ENCODE data around the gene STX18.
"Not testable (repeated sequence)": the region's sequence is repeated elsewhere in the genome, so short reads cannot be mapped to it uniquely, and the experiment has no call there.

Gene STX18

DNA sequence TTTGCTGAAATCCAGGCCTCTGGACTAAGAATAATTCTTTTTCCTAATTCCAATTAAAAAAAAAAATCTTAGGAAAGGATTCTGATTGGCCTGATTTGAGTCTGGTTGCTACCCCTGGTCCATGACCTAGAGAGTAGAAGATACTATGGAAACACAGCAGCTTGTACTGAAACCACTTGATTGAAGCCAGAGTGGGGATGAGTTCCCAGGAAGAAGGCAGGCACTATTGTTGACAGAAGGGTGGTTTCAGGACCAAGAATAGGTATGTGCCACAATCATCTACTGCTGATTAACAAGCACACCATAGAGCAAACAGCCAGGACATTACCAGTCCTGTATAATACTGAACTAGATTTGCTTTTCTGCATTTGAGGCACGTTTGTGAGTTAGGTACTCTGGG lies 29.6 kb downstream of the STX18 start:
- DNase-seq (ENCODE audit: low spot score in 2 of 2) (no peak), ATAC-seq (ENCODE audit: low read depth) (no peak)
- Mint-ChIP-seq H3K4me3 (no peak overlapping the region), H3K9me3 (peaks cover 3% of the 10 kb centered on the region), H3K36me3 (peaks cover 16% of the 10 kb centered on the region), H3K4me1 (peaks cover 8% of the 10 kb centered on the region), H3K27ac (no peak overlapping the region), H3K27me3 (no peaks in the 10 kb centered on the region)

DNA sequence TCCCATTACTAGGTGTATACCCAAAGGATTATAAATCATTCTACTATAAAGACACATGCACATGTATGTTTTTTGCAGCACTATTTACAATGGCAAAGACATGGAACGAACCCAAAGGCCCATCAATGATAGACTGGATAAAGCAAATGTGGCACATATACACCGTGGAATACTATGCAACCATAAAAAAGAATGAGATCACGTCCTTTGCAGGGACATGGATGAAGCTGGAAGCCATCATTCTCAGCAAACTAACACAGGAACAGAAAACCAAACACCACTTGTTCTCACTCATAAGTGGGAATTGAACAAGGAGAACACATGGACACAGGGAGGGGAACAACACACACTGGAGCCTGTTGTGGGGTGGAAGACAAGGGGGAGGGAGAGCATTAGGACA lies 31.2 kb downstream of the STX18 start:
- not testable (repeated sequence) for H3K27ac Mint-ChIP-seq; ATAC-seq (ENCODE audit: low read depth); H3K27me3 Mint-ChIP-seq; DNase-seq (ENCODE audit: low spot score in 2 of 2); H3K9me3 Mint-ChIP-seq; H3K4me1 Mint-ChIP-seq; H3K4me3 Mint-ChIP-seq
- peaks cover 21% of the 10 kb centered on the region for H3K36me3 Mint-ChIP-seq

DNA sequence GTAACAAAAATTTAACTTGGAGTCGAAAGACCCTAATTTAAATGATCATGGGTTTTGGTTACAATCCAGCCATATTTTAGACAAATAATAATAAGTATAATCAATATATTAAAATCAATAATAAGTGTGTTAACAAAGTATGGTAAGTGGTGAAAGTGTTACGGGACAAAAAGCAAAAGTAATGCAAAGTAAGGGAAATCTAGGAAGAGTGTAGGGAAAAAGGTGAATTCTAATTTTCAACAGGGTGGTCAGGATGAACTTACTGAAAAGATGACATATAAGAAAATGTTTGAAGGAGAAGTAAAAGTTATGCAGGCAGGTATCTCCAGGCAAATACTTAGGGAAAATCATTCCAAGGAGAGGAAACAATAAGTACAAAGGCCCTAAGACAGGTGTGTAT lies 32.3 kb downstream of the STX18 start:
- H3K36me3 Mint-ChIP-seq: peaks cover 25% of the 10 kb centered on the region
- DNase-seq (ENCODE audit: low spot score in 2 of 2) (no peak), ATAC-seq (ENCODE audit: low read depth) (no peak)
- peaks cover 3% of the 10 kb centered on the region for H3K9me3 Mint-ChIP-seq
- no peaks in the 10 kb centered on the region for H3K27me3 Mint-ChIP-seq
- H3K4me1 Mint-ChIP-seq: peaks cover 12% of the 10 kb centered on the region
- H3K4me3 Mint-ChIP-seq: no peak overlapping the region
- no peak overlapping the region for H3K27ac Mint-ChIP-seq

DNA sequence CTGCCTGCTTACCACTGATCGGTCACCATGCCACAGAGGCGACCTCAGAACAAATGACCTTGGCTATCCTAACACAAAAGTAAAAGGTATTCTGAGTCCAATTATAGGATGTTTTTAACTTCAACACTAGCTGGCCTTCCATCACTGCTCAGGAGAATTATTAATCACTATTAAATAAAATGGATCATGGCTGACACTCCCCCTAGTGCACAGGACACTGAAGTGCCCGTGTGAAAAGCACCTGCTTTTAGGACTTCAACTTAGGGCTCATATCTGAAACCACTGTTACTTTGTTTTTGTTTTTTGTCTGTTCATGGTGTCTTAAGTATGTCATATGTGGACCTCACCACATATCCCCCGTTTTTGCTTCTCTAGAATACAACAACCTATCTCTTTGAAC lies 33.9 kb downstream of the STX18 start:
- H3K36me3 Mint-ChIP-seq: peaks cover 25% of the 10 kb centered on the region
- H3K27ac Mint-ChIP-seq: no peak overlapping the region

DNA sequence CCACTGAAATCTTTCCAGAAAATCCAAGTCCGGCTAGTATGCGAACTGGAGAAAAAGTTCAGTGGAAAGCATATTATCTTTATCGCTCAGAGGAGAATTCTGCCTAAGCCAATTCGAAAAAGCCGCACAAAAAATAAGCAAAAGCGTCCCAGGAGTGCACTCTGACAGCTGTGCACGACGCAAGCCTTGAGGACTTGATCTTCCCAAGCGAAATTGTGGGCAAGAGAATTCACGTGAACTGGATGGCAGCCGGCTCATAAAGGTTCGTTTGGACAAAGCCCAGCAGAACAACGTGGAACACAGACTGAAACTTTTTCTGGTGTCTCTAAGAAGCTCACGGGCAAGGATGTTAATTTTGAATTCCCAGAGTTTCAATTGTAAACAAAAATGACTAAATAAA lies 34.4 kb downstream of the STX18 start:
- H3K4me1 Mint-ChIP-seq: peaks cover 16% of the 10 kb centered on the region
- no peak overlapping the region for H3K4me3 Mint-ChIP-seq
- no peak overlapping the region for H3K27ac Mint-ChIP-seq
- peaks cover 25% of the 10 kb centered on the region for H3K36me3 Mint-ChIP-seq
- peaks cover 3% of the 10 kb centered on the region for H3K9me3 Mint-ChIP-seq
- DNase-seq (ENCODE audit: low spot score in 2 of 2) (no peak), ATAC-seq (ENCODE audit: low read depth) (no peak)
- H3K27me3 Mint-ChIP-seq: no peaks in the 10 kb centered on the region

More for the DNA sequence above, 33.9 kb downstream of the STX18 start:
- H3K4me3 Mint-ChIP-seq: no peak overlapping the region
- H3K27me3 Mint-ChIP-seq: no peaks in the 10 kb centered on the region
- ATAC-seq (ENCODE audit: low read depth) (peak; percentile 39), DNase-seq (ENCODE audit: low spot score in 2 of 2) (no peak)
- peaks cover 12% of the 10 kb centered on the region for H3K4me1 Mint-ChIP-seq
- peaks cover 3% of the 10 kb centered on the region for H3K9me3 Mint-ChIP-seq

DNA sequence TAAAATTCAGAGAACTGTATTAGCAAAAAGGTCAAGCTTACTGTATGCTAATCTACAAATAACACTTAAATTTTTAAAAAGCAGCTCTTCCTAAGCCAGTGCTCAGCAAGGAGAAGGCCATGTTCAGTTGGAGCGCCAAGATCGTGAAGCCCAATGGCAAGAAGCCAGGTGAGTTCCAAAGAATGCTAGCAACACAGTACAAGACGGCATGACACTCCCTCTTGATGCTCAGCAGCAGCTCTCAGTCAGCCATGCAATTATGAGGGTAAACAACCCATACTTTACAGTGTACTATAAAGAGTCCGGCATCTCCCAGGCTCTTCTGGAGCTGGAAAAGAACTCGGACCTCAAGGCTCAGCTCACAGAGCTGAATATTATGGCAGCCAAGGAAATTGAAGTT lies 34.9 kb downstream of the STX18 start:
- Mint-ChIP-seq H3K4me1 (peaks cover 16% of the 10 kb centered on the region), H3K27ac (no peak overlapping the region), H3K36me3 (peaks cover 25% of the 10 kb centered on the region), H3K27me3 (no peaks in the 10 kb centered on the region), H3K9me3 (peaks cover 3% of the 10 kb centered on the region), H3K4me3 (no peak overlapping the region)
- DNase-seq (ENCODE audit: low spot score in 2 of 2) (no peak), ATAC-seq (ENCODE audit: low read depth) (no peak)

DNA sequence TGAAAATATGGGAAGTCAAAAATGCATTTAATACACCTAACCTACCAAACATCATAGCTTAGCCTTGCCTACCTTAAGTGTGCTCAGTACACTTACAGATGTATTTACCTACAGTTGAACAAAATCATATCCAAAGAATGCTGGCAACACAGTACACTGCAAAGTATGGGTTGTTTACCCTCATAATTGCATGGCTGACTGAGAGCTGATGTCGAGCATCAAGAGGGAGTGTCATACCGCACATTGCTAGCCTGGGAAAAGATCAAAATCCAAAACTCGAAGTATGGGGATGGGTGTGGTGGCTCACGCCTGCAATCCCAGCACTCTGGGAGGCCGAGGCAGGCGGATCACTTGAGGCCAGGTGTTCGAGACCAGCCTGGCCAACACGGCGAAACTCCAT lies 36.6 kb downstream of the STX18 start:
- peaks cover 14% of the 10 kb centered on the region for H3K4me1 Mint-ChIP-seq
- not testable (repeated sequence) for H3K9me3 Mint-ChIP-seq, H3K27me3 Mint-ChIP-seq

DNA sequence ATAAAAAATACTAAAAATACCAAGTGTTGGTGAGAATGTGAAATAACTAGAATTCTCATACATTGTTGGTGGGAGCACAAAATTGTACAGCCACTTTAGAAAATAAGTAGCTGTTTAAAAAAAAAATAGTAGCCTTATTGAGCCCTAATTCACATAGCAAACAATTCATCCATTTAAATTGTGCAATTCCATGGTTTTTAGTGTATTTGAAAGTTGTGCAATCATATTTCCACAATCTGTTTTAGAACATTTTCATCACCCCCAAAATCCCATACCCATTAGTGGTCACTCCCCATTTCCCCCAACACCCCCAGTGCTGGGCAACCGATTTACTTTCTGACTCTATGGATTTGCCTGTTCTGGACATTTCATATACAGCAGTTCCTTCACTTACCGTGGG lies 37.1 kb downstream of the STX18 start:
- peaks cover 19% of the 10 kb centered on the region for H3K36me3 Mint-ChIP-seq
- H3K27ac Mint-ChIP-seq: no peak overlapping the region
- H3K4me3 Mint-ChIP-seq: no peak overlapping the region
- no peak for ATAC-seq (ENCODE audit: low read depth)
- H3K4me1 Mint-ChIP-seq: peaks cover 12% of the 10 kb centered on the region
- H3K9me3 Mint-ChIP-seq: no peaks in the 10 kb centered on the region
- no peaks in the 10 kb centered on the region for H3K27me3 Mint-ChIP-seq
- DNase-seq (ENCODE audit: low spot score in 2 of 2): no peak

More for the DNA sequence above, 36.6 kb downstream of the STX18 start:
- not testable (repeated sequence) for DNase-seq (ENCODE audit: low spot score in 2 of 2); H3K27ac Mint-ChIP-seq; H3K4me3 Mint-ChIP-seq; ATAC-seq (ENCODE audit: low read depth)
- peaks cover 22% of the 10 kb centered on the region for H3K36me3 Mint-ChIP-seq

DNA sequence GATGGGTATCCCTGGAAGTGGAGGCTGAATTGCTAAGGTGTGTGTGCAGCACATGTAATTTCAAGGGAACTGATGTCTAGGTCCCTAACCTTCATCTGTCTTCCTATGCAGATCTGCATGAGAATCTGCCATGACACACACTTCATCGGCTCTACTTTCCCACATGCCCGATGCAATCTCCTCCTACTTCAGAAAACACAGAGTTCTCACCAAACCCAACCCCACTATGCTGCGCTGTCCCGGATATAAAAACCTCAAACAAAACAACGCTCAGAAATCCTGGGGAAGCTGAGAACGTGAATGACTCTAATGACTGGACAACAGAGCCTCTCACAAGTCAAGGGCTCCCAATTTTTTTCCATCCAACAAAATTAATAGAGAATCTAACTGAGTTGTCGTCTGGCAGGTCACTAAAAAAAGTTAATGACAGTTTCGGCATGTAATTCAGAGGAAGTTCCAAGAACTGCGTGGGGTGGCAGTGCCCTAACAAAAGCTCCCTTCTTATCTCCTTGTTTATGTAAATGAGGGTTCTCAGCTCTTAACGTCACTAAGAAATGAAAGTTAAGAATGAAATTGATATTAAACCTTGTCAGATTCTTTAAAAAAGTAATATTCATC lies 39.0 kb downstream of the STX18 start:
- Mint-ChIP-seq H3K9me3 (no peaks in the 10 kb centered on the region), H3K4me1 (peaks cover 11% of the 10 kb centered on the region), H3K27me3 (no peaks in the 10 kb centered on the region), H3K4me3 (peak overlapping the region; percentile 24), H3K36me3 (peaks cover 9% of the 10 kb centered on the region), H3K27ac (no peak overlapping the region)
- ATAC-seq (ENCODE audit: low read depth): peak; percentile 64
- DNase-seq (ENCODE audit: low spot score in 2 of 2): no peak

DNA sequence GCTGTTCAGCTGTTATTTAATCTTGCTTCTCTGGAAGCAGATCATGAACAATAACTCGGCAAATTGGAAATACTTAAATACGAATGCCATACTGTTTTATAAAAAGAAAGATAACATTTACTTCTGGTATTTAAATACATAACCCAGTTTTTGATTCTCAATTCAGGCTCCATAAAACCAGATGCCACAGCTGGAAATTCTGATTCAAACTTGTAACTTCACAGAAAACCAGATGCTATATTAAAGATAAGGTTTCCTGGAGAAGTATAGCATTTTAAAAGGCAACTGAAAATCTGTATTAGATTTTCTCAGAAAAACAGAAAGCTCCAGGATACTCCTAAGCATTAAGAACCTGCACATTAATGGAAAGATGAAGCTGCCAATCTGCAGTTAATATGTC lies 40.2 kb downstream of the STX18 start:
- ATAC-seq (ENCODE audit: low read depth) (no peak), DNase-seq (ENCODE audit: low spot score in 2 of 2) (no peak)
- no peak overlapping the region for H3K4me3 Mint-ChIP-seq
- peaks cover 11% of the 10 kb centered on the region for H3K4me1 Mint-ChIP-seq
- no peaks in the 10 kb centered on the region for H3K27me3 Mint-ChIP-seq
- H3K36me3 Mint-ChIP-seq: peaks cover 10% of the 10 kb centered on the region
- no peak overlapping the region for H3K27ac Mint-ChIP-seq
- no peaks in the 10 kb centered on the region for H3K9me3 Mint-ChIP-seq

DNA sequence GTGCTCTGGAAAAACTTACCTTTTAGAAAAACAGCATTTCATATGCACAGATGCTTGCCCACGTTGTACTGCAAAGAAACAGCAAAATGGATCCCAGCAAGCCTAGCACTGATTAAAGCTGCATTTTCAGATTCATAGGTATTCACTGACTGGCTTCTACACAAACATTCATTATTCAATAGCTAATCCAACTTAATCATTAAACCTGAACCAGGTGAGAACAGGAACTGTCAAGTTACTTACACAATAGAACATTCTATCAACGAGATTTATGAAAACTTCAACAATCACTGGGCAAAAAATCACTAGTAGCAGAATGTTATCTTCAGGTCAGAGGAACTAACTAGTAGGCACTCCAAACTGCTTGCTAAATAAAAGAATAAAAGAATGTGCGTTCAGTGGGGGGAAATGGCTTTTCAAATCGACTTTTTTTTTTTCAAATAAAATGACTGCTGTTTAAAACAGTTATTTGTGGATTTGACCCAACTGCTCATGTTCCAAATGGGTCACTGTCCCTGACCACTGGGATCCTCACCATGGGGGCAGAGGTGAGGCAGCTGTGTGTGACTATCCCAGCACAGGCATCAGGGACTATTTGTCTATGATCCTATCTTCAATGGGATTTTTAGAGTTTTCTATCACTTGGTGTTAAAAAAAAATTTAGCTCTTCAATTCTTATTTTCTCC lies 42.3 kb downstream of the STX18 start:
- no peak for ATAC-seq (ENCODE audit: low read depth)
- Mint-ChIP-seq H3K4me3 (no peak overlapping the region), H3K27me3 (no peaks in the 10 kb centered on the region)

DNA sequence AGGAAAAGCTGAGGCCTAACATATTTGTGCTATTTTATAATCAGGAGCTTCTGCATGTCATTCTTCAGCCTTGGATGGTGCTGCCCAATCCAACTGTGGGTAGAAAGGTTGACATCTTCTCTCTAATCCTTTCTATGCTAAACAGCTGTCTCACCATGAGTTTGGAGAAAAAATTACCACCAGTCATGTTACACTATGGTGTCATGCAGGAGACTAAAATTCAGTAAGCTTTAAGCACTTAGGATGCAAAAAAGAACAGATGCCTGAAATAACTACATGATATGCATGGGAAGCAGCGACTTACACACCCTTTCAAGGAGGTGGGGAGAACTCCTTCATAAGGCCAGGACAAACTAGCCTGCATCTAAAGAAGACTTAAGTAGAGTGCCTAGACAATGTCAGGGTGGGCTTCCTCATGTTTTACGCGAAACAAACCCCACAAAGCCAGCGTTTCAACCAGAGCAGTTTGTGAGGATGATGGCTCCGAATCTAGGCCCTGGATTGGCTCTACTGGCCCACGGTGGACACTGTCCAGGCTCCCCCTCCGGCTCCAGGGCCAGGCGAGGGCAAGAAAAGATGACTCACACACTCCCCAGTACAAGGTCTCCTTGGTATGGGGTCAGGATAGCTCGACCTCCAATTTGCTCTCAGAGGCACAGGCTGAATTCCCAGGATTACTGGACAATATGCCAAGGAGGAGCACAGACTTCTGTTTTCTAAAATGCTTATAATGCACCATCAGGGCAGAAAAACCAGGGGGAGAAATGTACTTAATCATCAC lies 45.1 kb downstream of the STX18 start:
- ATAC-seq (ENCODE audit: low read depth): no peak
- no peaks in the 10 kb centered on the region for H3K27me3 Mint-ChIP-seq
- peaks cover 4% of the 10 kb centered on the region for H3K36me3 Mint-ChIP-seq

More for the DNA sequence above, 42.3 kb downstream of the STX18 start:
- Mint-ChIP-seq H3K27ac (peak overlapping the region; percentile 60), H3K4me1 (peaks cover 10% of the 10 kb centered on the region), H3K36me3 (peaks cover 4% of the 10 kb centered on the region), H3K9me3 (no peaks in the 10 kb centered on the region)
- no peak for DNase-seq (ENCODE audit: low spot score in 2 of 2)

DNA sequence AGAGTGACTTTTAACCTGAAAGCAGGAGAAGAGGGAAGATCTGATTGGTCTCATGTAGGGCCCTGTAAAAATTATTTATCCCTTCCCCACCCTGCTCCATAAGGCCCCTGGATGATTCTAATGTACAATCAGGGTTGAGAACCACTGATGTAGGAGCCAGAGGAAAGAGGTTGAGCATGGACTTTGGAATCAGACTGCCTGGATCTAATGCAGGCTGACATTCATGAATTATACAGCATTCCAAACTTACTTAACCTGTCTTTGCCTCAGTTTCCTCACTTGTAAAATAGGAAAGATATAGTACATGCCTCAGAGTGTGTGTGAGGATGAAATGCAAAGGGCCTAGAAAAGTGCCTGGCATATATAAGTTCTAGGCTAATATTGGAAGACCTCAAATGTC lies 47.0 kb downstream of the STX18 start:
- DNase-seq (ENCODE audit: low spot score in 2 of 2) (no peak), ATAC-seq (ENCODE audit: low read depth) (no peak)
- peaks cover 4% of the 10 kb centered on the region for H3K36me3 Mint-ChIP-seq
- no peaks in the 10 kb centered on the region for H3K9me3 Mint-ChIP-seq
- H3K4me1 Mint-ChIP-seq: peaks cover 8% of the 10 kb centered on the region
- H3K27ac Mint-ChIP-seq: peak overlapping the region; percentile 36
- H3K4me3 Mint-ChIP-seq: no peak overlapping the region
- H3K27me3 Mint-ChIP-seq: no peaks in the 10 kb centered on the region

More for the DNA sequence above, 45.1 kb downstream of the STX18 start:
- H3K4me1 Mint-ChIP-seq: peaks cover 8% of the 10 kb centered on the region
- no peak for DNase-seq (ENCODE audit: low spot score in 2 of 2)
- H3K4me3 Mint-ChIP-seq: no peak overlapping the region
- H3K9me3 Mint-ChIP-seq: no peaks in the 10 kb centered on the region
- H3K27ac Mint-ChIP-seq: no peak overlapping the region

DNA sequence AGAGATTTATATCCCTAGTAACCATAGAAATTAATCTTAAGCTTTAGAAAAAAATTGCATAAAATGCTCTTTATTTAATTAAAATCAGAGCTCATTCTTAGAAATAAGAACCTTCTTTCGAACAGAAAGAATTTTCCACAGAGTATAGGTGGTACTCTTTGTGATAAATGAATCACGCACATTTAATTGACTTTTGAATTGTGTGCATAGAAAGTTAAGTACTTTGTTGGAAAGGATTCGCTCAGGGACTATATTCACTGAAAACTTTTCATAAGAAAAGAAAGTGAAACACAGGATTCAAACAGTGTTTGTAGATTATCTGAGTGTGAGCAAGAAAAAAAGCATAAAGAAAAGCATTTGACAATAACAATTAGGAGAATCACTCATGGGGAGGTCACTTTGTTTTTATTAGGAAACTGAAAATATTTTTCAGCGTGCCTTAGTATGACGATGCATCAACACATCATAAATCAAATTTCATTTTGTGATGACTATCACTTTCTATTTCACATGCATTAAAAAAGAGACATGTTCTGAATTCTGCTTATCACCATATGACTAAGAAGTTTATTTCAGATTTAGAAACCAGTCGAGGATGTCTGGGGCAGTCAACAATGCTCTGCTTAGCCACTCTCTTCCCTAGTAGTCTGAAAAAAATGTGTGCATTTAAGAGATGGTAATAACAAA lies 49.5 kb downstream of the STX18 start:
- ATAC-seq (ENCODE audit: low read depth): peak; percentile 57
- Mint-ChIP-seq H3K27me3 (no peaks in the 10 kb centered on the region), H3K4me3 (peak overlapping the region; percentile 82), H3K36me3 (peaks cover 2% of the 10 kb centered on the region), H3K4me1 (peaks cover 6% of the 10 kb centered on the region), H3K9me3 (no peaks in the 10 kb centered on the region), H3K27ac (peak overlapping the region; percentile 82)
- no peak for DNase-seq (ENCODE audit: low spot score in 2 of 2)
